KMS-11 (cell line): ENCODE data around the gene TMEM165.

Experiments
- H2AFZ ChIP-seq: fragments of 200-600 bp; sonication (generic); 2 replicates; pipeline ENCODE4 v1.6.1; 2016; ENCODE audit warnings: antibody characterized with exemption, mixed run types, low read depth
- H3K27ac ChIP-seq: fragments of 200-600 bp; sonication (generic); 2 replicates; pipeline ENCODE4 v1.6.1; 2016; ENCODE audit warnings: mild to moderate bottlenecking, mixed run types
- H3K27me3 ChIP-seq: fragments of 200-600 bp; sonication (generic); 2 replicates; pipeline ENCODE4 v1.6.1; 2017; ENCODE audit warnings: mild to moderate bottlenecking, low read depth, mixed run types, moderate library complexity; ENCODE audit not compliant: insufficient read depth
- H3K36me3 ChIP-seq: fragments of 200-600 bp; sonication (generic); 2 replicates; pipeline ENCODE4 v1.6.1; 2017; ENCODE audit warnings: mild to moderate bottlenecking, mixed run types; ENCODE audit not compliant: insufficient read depth
- H3K4me1 ChIP-seq: fragments of 200-600 bp; sonication (generic); 2 replicates; pipeline ENCODE4 v1.6.1; 2016; ENCODE audit warnings: mild to moderate bottlenecking, low read depth, mixed run types; ENCODE audit not compliant: poor library complexity, severe bottlenecking
- H3K4me2 ChIP-seq: fragments of 200-600 bp; sonication (generic); 2 replicates; pipeline ENCODE4 v1.7.0; 2016; ENCODE audit warnings: mild to moderate bottlenecking, mixed run types
- H3K4me3 ChIP-seq: fragments of 200-600 bp; sonication (generic); IDR thresholded peaks from 2 replicates; pipeline ENCODE4 v1.6.1; 2017; ENCODE audit warnings: low read depth, low read length, mixed read lengths; ENCODE audit not compliant: insufficient read depth
- H3K79me2 ChIP-seq: fragments of 200-600 bp; sonication (generic); 2 replicates; pipeline ENCODE4 v1.6.1; 2016; ENCODE audit warnings: low read depth, mixed run types; ENCODE audit not compliant: insufficient read depth
- H3K9ac ChIP-seq: fragments of 200-600 bp; sonication (generic); 2 replicates; pipeline ENCODE4 v1.6.1; 2016; ENCODE audit warnings: mild to moderate bottlenecking, mixed run types
- H4K20me1 ChIP-seq: fragments of 200-600 bp; sonication (generic); 2 replicates; pipeline ENCODE4 v1.6.1; 2016; ENCODE audit warnings: mild to moderate bottlenecking, mixed run types; ENCODE audit not compliant: insufficient read depth
- TF ChIP-seq, protein P1 (sequence below): fragments of 200-600 bp; sonication (generic); conservative IDR thresholded peaks from 2 replicates; pipeline ENCODE4 v1.6.1; 2017; ENCODE audit warnings: low read depth, mild to moderate bottlenecking, antibody characterized with exemption, low read length, moderate library complexity, mixed read lengths

The TMEM165 gene

DNA sequence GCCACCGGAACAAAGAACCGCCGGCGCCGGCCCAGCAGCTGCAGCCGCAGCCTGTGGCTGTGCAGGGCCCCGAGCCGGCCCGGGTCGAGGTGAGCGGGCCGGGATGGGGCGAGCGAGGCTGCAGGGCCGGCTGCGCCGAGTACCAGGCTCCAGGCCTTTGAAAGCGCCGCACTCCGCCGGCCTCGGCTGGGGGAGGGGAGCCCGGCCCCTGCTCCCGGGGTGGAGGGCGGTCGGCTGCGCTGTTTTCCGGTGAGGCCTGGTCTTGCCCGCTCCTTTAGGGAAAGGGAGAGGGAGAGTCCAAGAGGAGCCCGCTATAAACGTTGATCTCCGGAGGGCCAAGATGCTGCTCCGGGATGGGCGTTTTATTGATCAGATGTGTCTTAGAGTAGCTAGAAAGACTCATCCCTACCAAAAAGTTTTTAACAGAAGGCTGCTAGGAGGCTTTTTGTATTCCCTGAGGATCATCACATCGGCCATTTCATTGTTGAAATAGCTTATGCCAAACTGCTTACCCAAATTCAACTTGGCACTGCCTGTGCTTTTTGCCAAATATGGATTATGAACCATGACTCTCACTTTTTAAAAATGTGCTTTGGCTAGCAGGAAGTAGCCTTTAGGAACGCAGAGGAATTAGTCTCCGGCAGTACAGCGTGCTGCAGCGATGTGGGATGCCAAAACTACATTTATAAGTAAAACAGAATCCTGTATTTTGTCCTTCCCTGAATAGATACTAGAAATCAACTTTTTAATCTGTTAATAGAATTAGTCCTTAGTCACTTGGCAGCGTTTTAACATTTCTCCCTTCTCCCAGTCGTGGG is 760 bp downstream of the TMEM165 start:
- peak overlapping the region; percentile 77 for H3K27ac ChIP-seq
- H3K36me3 ChIP-seq, result no peaks in the 10 kb centered on the region; the same call in 1 of the 2 replicates
- H3K4me3 ChIP-seq, result peak overlapping the region; percentile 15
- peak overlapping the region; percentile 46 for H3K4me2 ChIP-seq
- H3K27me3 ChIP-seq, result no peaks in the 10 kb centered on the region
- peak overlapping the region; percentile 78 for H3K9ac ChIP-seq
- peaks cover 15% of the 10 kb centered on the region for H4K20me1 ChIP-seq
- peaks cover 51% of the 10 kb centered on the region for H3K79me2 ChIP-seq
- peak overlapping the region; percentile 58 for H2AFZ ChIP-seq
- TF ChIP-seq, protein P1, sequence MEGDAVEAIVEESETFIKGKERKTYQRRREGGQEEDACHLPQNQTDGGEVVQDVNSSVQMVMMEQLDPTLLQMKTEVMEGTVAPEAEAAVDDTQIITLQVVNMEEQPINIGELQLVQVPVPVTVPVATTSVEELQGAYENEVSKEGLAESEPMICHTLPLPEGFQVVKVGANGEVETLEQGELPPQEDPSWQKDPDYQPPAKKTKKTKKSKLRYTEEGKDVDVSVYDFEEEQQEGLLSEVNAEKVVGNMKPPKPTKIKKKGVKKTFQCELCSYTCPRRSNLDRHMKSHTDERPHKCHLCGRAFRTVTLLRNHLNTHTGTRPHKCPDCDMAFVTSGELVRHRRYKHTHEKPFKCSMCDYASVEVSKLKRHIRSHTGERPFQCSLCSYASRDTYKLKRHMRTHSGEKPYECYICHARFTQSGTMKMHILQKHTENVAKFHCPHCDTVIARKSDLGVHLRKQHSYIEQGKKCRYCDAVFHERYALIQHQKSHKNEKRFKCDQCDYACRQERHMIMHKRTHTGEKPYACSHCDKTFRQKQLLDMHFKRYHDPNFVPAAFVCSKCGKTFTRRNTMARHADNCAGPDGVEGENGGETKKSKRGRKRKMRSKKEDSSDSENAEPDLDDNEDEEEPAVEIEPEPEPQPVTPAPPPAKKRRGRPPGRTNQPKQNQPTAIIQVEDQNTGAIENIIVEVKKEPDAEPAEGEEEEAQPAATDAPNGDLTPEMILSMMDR, result no peak
- H3K4me1 ChIP-seq, result peaks cover 38% of the 10 kb centered on the region

DNA sequence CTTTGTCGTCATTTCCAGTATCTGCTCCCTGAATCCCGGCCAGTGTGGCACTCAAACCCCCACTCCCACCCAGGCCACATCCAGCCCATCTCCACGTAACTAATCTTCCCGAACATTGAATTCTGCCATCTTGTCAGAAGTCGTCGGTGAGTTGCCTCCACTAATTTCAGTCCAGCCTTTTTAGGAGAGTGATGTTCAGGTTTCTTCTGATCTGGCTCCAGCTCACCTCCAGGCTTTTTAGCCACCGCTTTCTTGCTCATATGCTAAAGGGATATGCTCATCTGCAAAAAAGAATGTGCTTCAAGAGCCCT is 1.3 kb downstream of the TMEM165 start:
- H3K79me2 ChIP-seq, result peaks cover 55% of the 10 kb centered on the region
- H3K4me1 ChIP-seq, result peaks cover 38% of the 10 kb centered on the region
- H3K9ac ChIP-seq, result peak overlapping the region; percentile 78
- H3K4me2 ChIP-seq, result peak overlapping the region; percentile 46
- H4K20me1 ChIP-seq, result peaks cover 15% of the 10 kb centered on the region
- H2AFZ ChIP-seq, result peak overlapping the region; percentile 58; the same call in 1 of the 2 replicates
- no peaks in the 10 kb centered on the region for H3K27me3 ChIP-seq
- TF ChIP-seq, protein P1, result no peak
- no peaks in the 10 kb centered on the region; the same call in 1 of the 2 replicates for H3K36me3 ChIP-seq
- H3K4me3 ChIP-seq, result no peak overlapping the region
- H3K27ac ChIP-seq, result peak overlapping the region; percentile 77; the same call in 1 of the 2 replicates

DNA sequence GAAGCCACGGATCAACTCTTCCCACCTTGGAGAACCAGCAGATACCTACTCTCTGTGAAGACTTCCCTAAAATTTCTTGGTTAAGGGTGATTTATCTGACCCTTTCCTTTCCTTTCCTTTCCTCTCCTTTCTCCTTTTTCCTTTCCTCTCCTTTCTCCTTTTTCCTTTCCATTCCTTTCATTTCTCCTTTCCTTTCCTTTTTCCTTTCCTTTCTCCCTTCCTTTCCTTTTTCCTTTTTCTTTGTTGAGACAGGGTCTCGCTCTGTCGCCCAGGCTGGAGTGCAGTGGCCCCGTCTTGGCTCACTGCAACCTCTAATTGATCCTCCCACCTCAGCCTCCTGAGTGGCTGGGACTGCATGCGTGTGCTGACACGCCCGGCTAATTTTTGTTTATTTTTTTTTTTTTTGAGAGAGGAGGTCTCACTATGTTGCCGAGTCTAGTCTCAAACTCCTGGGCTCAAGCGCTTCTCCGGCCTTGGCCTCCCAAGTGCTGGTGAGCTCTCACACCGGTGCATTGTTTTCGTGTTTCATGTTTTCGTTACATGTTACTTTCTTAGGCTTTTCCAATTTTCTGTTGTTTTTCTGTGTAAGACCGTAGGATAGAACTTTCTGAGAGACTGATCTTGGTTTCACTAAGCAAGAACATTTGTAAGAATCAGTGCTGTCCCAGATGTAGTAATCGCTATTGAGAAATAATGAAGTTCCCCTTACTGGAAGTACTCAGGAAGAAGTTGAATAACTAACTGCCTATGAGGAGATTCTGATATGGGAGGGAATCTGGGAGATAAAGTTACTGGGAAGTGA is 2.0 kb downstream of the TMEM165 start:
- Histone ChIP-seq H3K4me2 (peak overlapping the region; percentile 46), H3K79me2 (peaks cover 55% of the 10 kb centered on the region), H3K27ac (no peak overlapping the region), H2AFZ (no peak overlapping the region), H3K9ac (peak overlapping the region; percentile 78; the same call in 1 of the 2 replicates), H4K20me1 (peaks cover 15% of the 10 kb centered on the region), H3K27me3 (no peaks in the 10 kb centered on the region), H3K4me1 (peaks cover 38% of the 10 kb centered on the region), H3K4me3 (peak overlapping the region; percentile 24), H3K36me3 (no peaks in the 10 kb centered on the region; the same call in 1 of the 2 replicates)
- TF ChIP-seq, protein P1, result no peak

DNA sequence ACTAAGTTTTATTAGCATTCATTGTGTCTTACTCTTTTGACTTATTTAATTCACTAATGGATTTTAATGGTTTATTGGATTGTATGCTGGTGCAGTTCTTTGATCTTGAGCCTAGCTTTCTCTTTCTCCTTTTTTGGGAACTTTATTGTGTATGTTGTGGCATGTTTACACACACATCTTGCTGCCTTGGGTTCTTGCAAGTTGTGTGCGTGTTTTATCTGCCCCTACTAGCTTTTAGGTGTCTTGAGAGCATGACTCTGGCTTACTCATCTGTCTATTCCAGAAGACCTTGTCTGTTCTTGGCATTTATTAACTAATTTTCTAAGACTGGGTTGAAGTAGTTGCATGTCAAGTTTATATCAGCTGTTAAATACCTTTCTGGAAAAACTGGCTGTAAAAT is 2.7 kb downstream of the TMEM165 start:
- peak overlapping the region; percentile 24 for H3K4me3 ChIP-seq
- H3K36me3 ChIP-seq, result no peaks in the 10 kb centered on the region; the same call in 1 of the 2 replicates
- peaks cover 38% of the 10 kb centered on the region for H3K4me1 ChIP-seq
- H3K79me2 ChIP-seq, result peaks cover 61% of the 10 kb centered on the region
- peak overlapping the region; percentile 46 for H3K4me2 ChIP-seq
- H4K20me1 ChIP-seq, result peaks cover 15% of the 10 kb centered on the region
- H3K9ac ChIP-seq, result no peak overlapping the region
- no peaks in the 10 kb centered on the region for H3K27me3 ChIP-seq
- no peak overlapping the region for H2AFZ ChIP-seq
- no peak overlapping the region for H3K27ac ChIP-seq
- TF ChIP-seq, protein P1, result no peak
